Measurements from ENCODE around the gene DNLZ.

The DNLZ gene

GRCh38 chr9:136374183-136374575, 10.6 kb upstream of the DNLZ start:
- DNase-seq, result no peak

- DNase-seq, result no peak
Observed at GRCh38 chr9:136373300-136374182, 10.0 kb upstream of the DNLZ start, which contains the start of gene CARD9. CARD9 (minus strand) TSS chr9:136373669; CDS start chr9:136372078, 1,591 bp downstream.

GRCh38 chr9:136372561-136373299, 9.2 kb upstream of the DNLZ start:
- DNase-seq, result no peak

- no peak for DNase-seq
Observed at GRCh38 chr9:136372006-136372405, 8.5 kb upstream of the DNLZ start.

- no peak for DNase-seq
Observed at GRCh38 chr9:136371533-136371880, 8.0 kb upstream of the DNLZ start.

GRCh38 chr9:136370687-136371532, 7.4 kb upstream of the DNLZ start:
- DNase-seq, result no peak

GRCh38 chr9:136370037-136370436, 6.5 kb upstream of the DNLZ start:
- no peak for DNase-seq

- no peak for DNase-seq
Observed at GRCh38 chr9:136368190-136368589, 4.6 kb upstream of the DNLZ start.

GRCh38 chr9:136367296-136368145, 4.0 kb upstream of the DNLZ start:
- DNase-seq, result no peak

GRCh38 chr9:136366826-136367225, 3.3 kb upstream of the DNLZ start:
- no peak for DNase-seq

- DNase-seq, result no peak
Observed at GRCh38 chr9:136365775-136366222, 2.3 kb upstream of the DNLZ start.

GRCh38 chr9:136364942-136365774, 1.6 kb upstream of the DNLZ start:
- DNase-seq, result no peak

- no peak for DNase-seq
Observed at GRCh38 chr9:136363949-136364748, 605 bp upstream of the DNLZ start.

- no peak for DNase-seq
Observed at GRCh38 chr9:136362450-136362784, 1.1 kb downstream of the DNLZ start.

- no peak for DNase-seq
Observed at GRCh38 chr9:136361754-136362449, 1.6 kb downstream of the DNLZ start.

- DNase-seq, result no peak
Observed at GRCh38 chr9:136361047-136361753, 2.3 kb downstream of the DNLZ start.

GRCh38 chr9:136359774-136360718, 3.5 kb downstream of the DNLZ start:
- DNase-seq, result no peak

GRCh38 chr9:136358888-136359287, 4.7 kb downstream of the DNLZ start:
- DNase-seq, result no peak

All from activated T-cell treated with anti-CD3 and anti-CD28 coated beads, Interleukin-2, amount 50 U/mL, for 1 hour (primary cell).